RWPE1 (cell line): ENCODE data around the gene SCGB2B2.

Experiments used
- CTCF ChIA-PET: fragments of 350-600 bp; sonication (Branson Sonifier 250); formaldehyde crosslinking; extraction: SDS; loops from one replicate; lab custom pipeline; 2021; lab: Yijun Ruan, JAX
- POLR2A ChIA-PET: fragments of 400-600 bp; formaldehyde crosslinking; extraction: SDS; loops from one replicate; lab custom pipeline; 2020; ENCODE audit warnings: antibody characterized with exemption; ENCODE audit not compliant: low non-redundant PET; lab: Yijun Ruan, JAX
- DNase-seq: peaks from one replicate; pipeline ENCODE4 v3.0.0; 2012; ENCODE audit warnings: low spot score
- H3K27ac ChIP-seq: fragments of 450-650 bp; 2 replicates; pipeline ENCODE4 v1.5.1; 2017
- TF ChIP-seq, protein P1 (sequence below): fragments of 450-650 bp; conservative IDR thresholded peaks from 2 replicates; pipeline ENCODE4 v1.5.1; 2017; ENCODE audit warnings: low read depth, mild to moderate bottlenecking

Gene SCGB2B2

DNA sequence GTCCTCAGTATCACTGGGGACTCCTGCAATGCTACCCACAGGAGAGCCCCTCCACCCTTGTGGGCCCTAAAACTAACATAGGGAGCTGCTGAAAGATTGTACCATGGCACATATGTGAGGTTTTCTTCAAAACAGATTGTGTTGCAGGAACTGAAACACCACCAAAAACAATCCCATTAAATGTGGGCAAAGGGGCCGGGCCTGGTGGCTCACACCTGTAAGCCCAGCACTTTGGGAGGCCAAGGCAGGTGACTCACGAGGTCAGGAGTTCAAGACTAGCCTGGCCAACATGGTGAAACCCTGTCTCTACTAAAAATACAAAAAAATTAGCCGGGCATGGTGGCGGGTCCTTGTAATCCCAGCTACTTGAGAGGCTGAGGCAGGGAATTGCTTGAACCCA, 34.7 kb downstream of the SCGB2B2 start:
- TF ChIP-seq, protein P1, sequence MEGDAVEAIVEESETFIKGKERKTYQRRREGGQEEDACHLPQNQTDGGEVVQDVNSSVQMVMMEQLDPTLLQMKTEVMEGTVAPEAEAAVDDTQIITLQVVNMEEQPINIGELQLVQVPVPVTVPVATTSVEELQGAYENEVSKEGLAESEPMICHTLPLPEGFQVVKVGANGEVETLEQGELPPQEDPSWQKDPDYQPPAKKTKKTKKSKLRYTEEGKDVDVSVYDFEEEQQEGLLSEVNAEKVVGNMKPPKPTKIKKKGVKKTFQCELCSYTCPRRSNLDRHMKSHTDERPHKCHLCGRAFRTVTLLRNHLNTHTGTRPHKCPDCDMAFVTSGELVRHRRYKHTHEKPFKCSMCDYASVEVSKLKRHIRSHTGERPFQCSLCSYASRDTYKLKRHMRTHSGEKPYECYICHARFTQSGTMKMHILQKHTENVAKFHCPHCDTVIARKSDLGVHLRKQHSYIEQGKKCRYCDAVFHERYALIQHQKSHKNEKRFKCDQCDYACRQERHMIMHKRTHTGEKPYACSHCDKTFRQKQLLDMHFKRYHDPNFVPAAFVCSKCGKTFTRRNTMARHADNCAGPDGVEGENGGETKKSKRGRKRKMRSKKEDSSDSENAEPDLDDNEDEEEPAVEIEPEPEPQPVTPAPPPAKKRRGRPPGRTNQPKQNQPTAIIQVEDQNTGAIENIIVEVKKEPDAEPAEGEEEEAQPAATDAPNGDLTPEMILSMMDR, result no peak
- no peak for DNase-seq
- H3K27ac ChIP-seq, result no peak overlapping the region
- ChIA-PET CTCF (no interaction called here), POLR2A (no interaction called here)

DNA sequence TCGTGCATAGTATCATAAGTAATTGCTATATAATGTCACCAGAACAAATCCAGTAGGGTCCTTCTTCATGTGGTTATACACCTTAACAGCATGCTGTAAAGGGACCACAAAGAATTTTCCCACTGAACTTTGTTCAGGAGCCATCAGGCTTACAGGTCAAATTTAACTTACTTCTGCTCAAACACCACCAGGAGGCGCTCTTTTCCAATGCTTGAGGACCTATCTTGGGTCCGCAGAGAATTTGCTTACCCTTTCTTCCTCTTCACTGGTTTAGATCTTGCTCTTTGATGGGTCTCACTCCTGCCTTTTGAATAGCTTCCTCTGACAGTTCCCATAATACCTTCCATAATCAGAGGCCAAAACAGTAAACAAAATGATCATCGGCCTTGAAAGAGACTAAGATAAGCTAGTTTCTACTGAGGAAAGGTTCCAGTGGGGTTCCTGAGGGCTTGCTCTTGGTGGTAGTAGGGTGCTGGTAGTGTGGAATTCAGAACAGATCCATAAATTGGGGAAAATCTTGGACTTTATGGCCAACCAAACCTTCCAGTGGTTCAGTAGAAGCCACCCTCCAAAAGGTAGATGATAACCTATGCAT, 37.4 kb downstream of the SCGB2B2 start:
- H3K27ac ChIP-seq, result no peak overlapping the region
- ChIA-PET POLR2A (no interaction called here), CTCF (interaction anchor here (0.6 to 0.9 kb wide), 5 partner anchors 14 to 73 kb away, joined by 3 to 8 read pairs (median 4); no protein-coding TSS in a partner anchor)
- TF ChIP-seq, protein P1, result peak; percentile 68
- peak; percentile 11 for DNase-seq

DNA sequence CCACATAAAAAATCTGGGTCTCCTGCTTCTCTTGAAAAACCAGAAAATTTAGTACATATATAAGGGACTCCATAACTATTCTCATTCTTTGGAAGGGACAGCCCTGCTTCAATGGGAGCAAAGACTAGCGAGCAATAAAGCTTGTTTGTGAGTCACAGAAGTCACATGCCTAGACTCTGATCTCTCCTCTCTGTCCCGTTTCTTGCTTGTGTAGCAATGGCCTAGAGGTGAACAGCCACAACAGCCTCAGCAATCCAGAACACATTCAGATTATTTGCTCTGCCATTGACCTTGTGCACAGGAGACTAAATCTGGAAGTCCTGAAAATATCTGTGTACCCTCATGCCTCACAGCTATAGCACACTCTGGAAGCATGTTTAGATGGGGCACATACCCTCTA, 43.2 kb downstream of the SCGB2B2 start:
- ChIA-PET CTCF (no interaction called here), POLR2A (no interaction called here)
- no peak for DNase-seq
- no peak overlapping the region for H3K27ac ChIP-seq
- TF ChIP-seq, protein P1, result no peak
